Neural cell (in vitro differentiated cells): ENCODE data around the gene SKIC8.

Source experiments
- CTCF ChIP-seq: fragments of 450-650 bp; IDR thresholded peaks from 2 replicates; pipeline ENCODE4 v1.5.1; 2014; ENCODE audit warnings: antibody characterized with exemption, mild to moderate bottlenecking, moderate library complexity; ENCODE audit not compliant: poor library complexity, severe bottlenecking
- EP300 ChIP-seq: fragments of 450-650 bp; conservative IDR thresholded peaks from 2 replicates; pipeline ENCODE4 v1.6.1; 2014; ENCODE audit warnings: antibody characterized with exemption, mild to moderate bottlenecking, moderate library complexity; ENCODE audit not compliant: poor library complexity, severe bottlenecking
- EZH2 ChIP-seq: fragments of 200-600, 300-800 bp; shearing (Covaris generic), sonication (generic); IDR thresholded peaks from 2 replicates; pipeline ENCODE4 v1.6.1; 2014; ENCODE audit warnings: antibody characterized with exemption, low read length, borderline replicate concordance, mild to moderate bottlenecking; ENCODE audit not compliant: insufficient read depth, poor library complexity, severe bottlenecking
- MXI1 ChIP-seq: fragments of 450-650 bp; conservative IDR thresholded peaks from 2 replicates; pipeline ENCODE4 v1.6.1; 2014; ENCODE audit warnings: antibody characterized with exemption, mild to moderate bottlenecking; ENCODE audit not compliant: poor library complexity, severe bottlenecking
- POLR2AphosphoS5 ChIP-seq: IDR thresholded peaks from 2 replicates; pipeline ENCODE4 v1.6.1; 2012
- RAD21 ChIP-seq: fragments of 450-650 bp; conservative IDR thresholded peaks from 2 replicates; pipeline ENCODE4 v1.6.1; 2014; ENCODE audit warnings: antibody characterized with exemption, mild to moderate bottlenecking, moderate library complexity
- REST ChIP-seq: IDR thresholded peaks from 2 replicates; pipeline ENCODE4 v1.6.1; 2012; ENCODE audit warnings: borderline replicate concordance
- SMC3 ChIP-seq: fragments of 450-650 bp; conservative IDR thresholded peaks from 2 replicates; pipeline ENCODE4 v1.6.1; 2014; ENCODE audit warnings: antibody characterized with exemption, mild to moderate bottlenecking, moderate library complexity; ENCODE audit not compliant: poor library complexity
- TAF1 ChIP-seq: IDR thresholded peaks from 2 replicates; pipeline ENCODE4 v1.6.1; 2012; ENCODE audit warnings: low read depth

- no peak for TF ChIP-seq REST
- no peak for TF ChIP-seq EZH2
- no peak for TF ChIP-seq CTCF
- no peak for TF ChIP-seq RAD21
- no peak for TF ChIP-seq POLR2AphosphoS5
- no peak for TF ChIP-seq MXI1
- no peak for TF ChIP-seq EP300
- TF ChIP-seq SMC3, result no peak
- TF ChIP-seq TAF1, result no peak
These were observed 16.4 kb upstream of the SKIC8 start for GRCh38 chr15:78315686-78316282.
